ENCODE measurements around the gene DHX35. TPM values are rescaled to one million over a fixed set of nuclear protein-coding genes. Genes with fewer than 3 reads are reported as not detected.

DHX35 gene
- total and polyA plus RNA-seq, 2 of the 13 experiments (the other 11 are each of a cell fraction or from before 2014, with no cell fraction given): 25.8 to 28.7 TPM

GRCh38 chr20:38999965-39000910, 38.1 kb downstream of the DHX35 start (continued):
- TF ChIP-seq ZNF609 (CRISPR knock-in tag; IDR thresholded peaks at IDR 0.05; ENCODE audit: borderline replicate concordance): peak; percentile 73
- no peak for TF ChIP-seq KAT2B (IDR thresholded peaks at IDR 0.05; ENCODE audit: borderline replicate concordance, low read depth, low read length)
- peak; percentile 18; the same call in 1 of the 2 replicates for TF ChIP-seq ZNF143 (CRISPR knock-in tag; IDR thresholded peaks at IDR 0.05)
- TF ChIP-seq ZNF256 (CRISPR knock-in tag; conservative IDR thresholded peaks at IDR 0.05): no peak
- no peak for TF ChIP-seq ZNF660 (CRISPR knock-in tag; IDR thresholded peaks at IDR 0.05; ENCODE audit: borderline replicate concordance, low read depth)
- no peak for TF ChIP-seq MAFF (IDR thresholded peaks at IDR 0.05; ENCODE audit: low read depth, low read length)
- no peak for TF ChIP-seq MAFK (conservative IDR thresholded peaks at IDR 0.05 in 1 of 2, IDR thresholded peaks at IDR 0.05 in 1 of 2; ENCODE audit: low read length in 2 of 2)
- peak; percentile 94 for TF ChIP-seq TCF7 (IDR thresholded peaks at IDR 0.05; ENCODE audit: low read depth)
- TF ChIP-seq ARHGAP35 (CRISPR knock-in tag; IDR thresholded peaks at IDR 0.05; ENCODE audit: borderline replicate concordance): no peak
- no peak for TF ChIP-seq U2AF2 (IDR thresholded peaks at IDR 0.05; ENCODE audit: low read depth, low read length)
- no peak for TF ChIP-seq ZNF460 (CRISPR knock-in tag; IDR thresholded peaks at IDR 0.05; ENCODE audit: borderline replicate concordance)
- no peak for TF ChIP-seq NONO (IDR thresholded peaks at IDR 0.05)
- TF ChIP-seq NONO (CRISPR knock-in tag; conservative IDR thresholded peaks at IDR 0.05): no peak
- no peak for TF ChIP-seq ZNF639 (CRISPR knock-in tag; conservative IDR thresholded peaks at IDR 0.05)
- no peak for TF ChIP-seq HNF4A (CRISPR knock-in tag; IDR thresholded peaks at IDR 0.05)
- TF ChIP-seq ZNF280D (CRISPR knock-in tag; IDR thresholded peaks at IDR 0.05): no peak
- no peak for TF ChIP-seq BCL3 (CRISPR knock-in tag; IDR thresholded peaks at IDR 0.05)
- no peak for TF ChIP-seq CHCHD3 (CRISPR knock-in tag; IDR thresholded peaks at IDR 0.05)

All from HepG2 (cell line).